Stimulated activated CD4-positive, alpha-beta T cell treated with anti-CD3 and anti-CD28 coated beads, TNF-alpha, amount 100 ng/mL, for 24 hours (primary cell): ENCODE data around the gene C14orf93.

Source experiments
- DNase-seq, 3 experiments: peaks; one replicate each; pipeline ENCODE4 v3.0.0-alpha.2; 2020; ENCODE audit warnings: low read depth in 3 of 3

The C14orf93 gene

DNA sequence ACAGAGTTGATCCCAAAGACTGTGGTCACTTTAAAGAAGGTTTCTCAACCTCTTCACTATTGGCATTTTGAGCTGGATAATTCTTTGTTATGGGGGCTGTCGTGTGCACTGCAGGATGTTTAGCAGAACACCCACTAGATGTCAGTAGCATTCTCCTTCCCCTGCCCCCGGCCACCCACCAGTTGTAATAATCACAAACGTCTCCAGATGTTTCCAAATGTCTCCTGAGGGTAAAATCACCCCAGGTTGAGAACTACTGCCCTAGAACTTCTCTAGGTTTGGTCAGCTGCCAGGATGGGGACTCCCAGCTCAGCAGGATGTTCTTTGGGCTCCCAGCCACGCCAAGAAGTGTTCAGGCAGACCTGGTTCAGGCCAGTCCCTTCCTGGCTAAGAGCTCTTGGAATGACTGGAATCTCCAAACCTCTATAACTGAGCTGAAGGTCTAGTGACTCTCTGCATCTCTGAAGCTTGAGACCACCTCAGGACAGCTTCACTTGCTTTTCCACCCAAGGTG is 15.1 kb downstream of the C14orf93 start:
- peak in 1 of 3 experiments; percentile 11 for DNase-seq

DNA sequence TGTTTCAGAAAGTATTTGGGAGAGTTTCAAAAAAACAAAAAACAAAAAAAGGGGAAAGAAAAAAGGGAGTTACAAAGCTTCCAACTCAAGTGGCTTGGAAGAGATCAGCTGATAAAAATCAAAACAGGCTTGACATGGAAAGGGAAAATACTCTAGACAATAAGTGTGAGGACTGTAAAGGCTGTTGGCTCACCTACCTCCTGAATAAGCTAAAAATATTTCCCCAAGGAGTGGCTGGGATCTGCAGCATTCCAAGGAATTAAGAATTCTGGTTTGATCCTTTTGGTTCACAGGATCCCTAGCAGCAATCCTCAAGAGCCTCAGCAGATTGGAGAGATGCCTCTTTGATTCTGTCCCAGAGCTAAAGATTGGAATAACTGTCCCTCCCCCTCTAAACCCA is 16.4 kb downstream of the C14orf93 start:
- DNase-seq: no peak

DNA sequence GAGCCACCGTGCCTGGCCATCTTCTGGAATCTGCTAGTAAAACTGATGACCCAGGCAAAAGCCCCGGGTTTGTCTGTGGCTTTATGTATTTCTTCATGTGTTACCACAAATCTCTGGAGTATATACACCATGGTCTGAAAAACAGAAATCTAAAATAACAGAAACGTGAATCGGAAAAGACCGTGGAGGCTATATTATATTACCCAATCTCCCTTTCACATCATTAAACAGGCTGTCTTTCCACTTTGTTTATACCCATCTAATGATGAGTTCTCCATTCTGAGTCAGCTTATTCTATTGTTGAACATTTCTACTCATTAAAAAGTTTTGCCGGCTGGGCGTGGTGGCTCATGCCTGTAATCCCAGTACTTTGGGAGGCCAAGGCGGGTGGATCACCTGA is 18.1 kb downstream of the C14orf93 start:
- DNase-seq: no peak

GRCh38 chr14:22987291-22987690 is 22.7 kb downstream of the C14orf93 start:
- DNase-seq: no peak

DNA sequence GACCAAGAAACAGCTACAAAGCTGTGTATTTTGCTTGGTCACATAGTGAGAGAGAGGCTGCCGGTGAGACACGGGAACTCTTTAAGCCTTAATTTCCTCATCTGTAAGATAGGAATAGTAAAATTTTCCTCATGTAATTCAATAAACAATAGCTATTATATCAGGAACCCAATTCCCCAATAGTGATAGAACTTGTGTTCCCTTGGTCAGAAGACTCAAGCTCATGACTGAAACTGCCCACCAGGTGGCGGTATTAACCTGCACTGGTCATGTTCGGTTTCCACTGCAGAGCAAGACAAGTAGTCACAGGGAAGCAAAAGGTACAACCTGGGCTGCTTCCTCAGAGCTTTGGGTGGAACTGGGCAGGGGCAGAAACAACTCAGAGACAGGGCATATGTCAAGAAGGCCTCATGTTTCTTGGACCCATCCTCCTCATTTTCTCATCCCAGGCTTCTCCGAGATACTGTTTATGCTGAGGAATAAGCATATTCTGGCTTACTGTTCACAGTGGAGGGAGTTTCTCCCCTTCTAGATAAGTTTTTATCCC is 23.4 kb downstream of the C14orf93 start:
- DNase-seq: peak; percentile 82 to 88 (median 87)

DNA sequence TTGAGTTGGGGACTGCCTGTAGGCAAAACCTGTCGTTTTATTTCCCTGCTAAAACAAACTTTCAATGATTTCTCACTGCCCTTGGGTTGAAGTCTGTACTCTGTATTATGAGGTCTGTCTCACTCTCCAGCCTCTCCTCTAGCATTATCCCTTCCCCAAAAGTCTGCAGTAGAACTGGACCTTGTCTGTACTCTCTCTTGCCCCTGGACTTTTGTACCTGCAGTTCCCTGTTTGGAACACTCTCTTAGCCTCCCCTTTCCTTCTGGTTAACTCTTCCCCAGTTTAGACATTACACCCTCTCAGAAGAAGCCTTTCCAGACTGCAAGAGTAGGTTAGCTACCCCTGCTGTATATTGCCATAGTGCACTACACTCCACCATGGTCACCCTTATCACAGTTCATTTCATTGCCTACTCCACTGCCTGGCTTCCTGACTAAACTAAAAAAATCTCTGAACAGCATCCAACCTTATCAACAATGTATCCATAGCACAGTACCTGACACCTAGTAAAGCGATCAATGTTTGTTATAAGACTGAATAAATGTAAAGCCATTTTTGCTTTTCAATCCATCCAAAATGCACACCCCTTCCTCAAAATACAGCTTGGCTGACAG is 23.9 kb downstream of the C14orf93 start:
- no peak for DNase-seq

- DNase-seq: no peak
Measured at GRCh38 chr14:22984959-22985658, 24.8 kb downstream of the C14orf93 start.

DNA sequence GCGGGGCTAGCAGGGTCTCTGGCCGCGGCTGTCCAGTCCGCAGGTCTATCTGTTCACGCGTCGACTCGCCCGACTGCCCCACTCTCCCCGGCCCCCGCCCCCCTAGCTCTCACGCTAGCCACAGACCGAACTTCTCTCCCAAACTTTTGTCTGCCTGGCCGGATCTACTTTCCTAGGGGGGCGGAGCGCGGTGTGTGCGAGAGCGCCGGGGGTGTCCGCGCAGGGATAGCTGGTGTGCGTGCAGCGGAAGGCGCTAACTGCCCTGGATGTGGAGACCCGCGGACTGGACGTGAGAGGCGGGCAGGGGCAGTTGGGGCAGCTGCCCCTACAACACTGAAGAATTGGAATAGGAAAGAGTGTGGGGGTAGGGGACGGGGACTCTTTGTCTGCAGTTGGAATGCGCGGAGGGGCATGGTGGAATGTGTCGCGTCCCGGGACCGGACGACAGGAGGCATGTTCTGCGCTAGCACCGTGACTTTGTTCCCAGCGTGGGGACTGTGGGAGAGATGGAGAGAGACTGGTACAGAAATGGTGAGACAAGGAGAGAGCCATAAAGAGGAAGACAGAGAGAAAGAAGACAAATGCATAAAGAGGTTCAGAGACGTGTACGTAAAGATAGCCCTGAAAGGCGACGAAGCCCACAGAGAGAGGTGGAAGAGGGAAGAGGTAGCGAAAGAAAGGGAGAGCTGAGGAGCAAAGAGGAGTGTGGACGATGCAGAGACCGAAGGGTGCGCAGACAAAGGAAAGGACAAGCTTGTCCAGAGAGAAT is 27.3 kb downstream of the C14orf93 start, which contains the start of gene AJUBA:
AJUBA (minus strand) TSS at position 75 of the 769 bp plus-strand sequence. CDS start 285 bp downstream, outside the sequence.
- peak; percentile 54 to 80 (median 56) for DNase-seq

DNA sequence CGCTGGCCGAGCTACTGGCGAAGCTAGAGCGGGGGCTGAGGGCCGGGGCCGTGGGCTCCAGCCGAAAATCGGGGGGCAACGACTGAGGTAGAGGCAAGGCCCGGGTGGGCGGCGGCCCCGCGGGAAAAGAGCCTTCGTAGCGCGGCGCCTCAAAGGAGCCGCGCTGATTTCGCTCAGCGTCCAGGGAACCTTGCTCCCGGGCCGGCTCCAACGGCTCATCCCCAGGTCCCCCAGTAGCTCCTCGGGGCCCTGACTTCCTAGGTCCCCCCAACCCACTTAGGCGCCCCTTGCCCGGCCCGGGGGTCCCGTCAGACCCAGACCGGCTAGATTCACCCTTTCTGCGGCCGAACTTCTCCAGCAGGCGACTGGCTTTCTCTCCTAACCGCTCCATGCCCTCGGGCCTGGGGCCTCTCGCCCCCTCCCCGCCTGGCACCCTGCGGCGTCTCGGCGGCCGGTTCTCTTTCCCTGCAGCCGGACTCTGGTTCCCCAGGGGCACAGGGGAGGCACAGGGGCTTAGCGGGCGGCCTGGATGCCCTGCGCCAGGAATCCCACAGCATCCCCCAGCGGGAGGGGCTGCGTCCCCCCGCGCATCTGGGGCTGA is 28.0 kb downstream of the C14orf93 start:
- DNase-seq: no peak

- no peak for DNase-seq
Measured at GRCh38 chr14:22981090-22981875, 28.7 kb downstream of the C14orf93 start.

DNA sequence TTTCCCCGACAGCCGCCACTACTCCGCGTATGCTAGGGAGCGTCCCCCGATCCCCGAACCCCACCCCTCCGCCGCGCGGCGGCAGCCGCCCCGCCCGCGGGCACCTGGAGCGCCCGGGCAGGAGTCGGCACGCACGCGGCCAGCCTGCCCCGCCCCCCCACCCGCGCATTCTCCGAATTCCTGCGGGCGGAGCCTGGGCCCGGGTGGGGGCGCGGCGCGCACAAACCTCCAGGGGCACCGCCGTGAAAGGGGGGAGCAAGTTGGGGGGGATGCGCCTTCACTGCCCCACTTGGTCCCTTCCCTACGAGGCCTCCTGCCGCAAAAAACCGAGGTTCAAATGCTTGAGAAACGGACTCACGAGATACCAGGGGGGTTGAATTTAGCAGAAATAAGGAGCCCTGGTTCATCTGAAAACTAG is 29.3 kb downstream of the C14orf93 start:
- DNase-seq: peak in 1 of 3 experiments; percentile 32

DNA sequence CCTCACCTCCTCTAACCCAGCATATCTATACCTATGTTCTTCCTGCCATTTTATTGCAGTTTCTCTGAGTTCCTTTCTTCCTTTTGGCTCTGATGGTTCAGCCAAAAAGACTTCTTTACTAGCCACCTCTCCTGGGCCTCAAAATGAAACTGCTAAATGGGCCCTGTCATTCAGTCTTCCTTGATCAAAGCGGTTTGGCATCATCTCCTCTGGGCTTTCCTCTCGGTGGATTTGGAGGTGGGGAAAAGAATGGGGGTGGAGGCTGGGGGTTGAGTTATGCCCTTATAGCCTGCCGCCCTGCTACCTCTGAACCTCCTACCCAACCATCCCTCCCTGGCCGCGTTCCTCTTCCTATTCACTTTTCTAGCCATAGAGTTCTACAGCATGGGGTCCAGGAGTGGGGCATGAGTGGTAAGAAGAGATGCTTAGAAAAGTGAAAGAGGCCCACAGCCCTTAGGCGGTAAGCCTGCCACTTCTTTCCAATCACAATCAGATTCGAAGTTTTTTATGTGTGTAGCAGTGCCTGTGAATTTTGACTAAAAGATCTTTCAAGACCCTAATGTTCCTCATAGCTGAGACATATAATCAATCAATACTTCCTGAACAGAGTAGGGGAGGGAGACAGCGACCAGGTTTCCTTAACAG is 30.1 kb downstream of the C14orf93 start:
- no peak for DNase-seq

- DNase-seq: no peak
Measured at GRCh38 chr14:22978981-22979671, 30.8 kb downstream of the C14orf93 start.

DNA sequence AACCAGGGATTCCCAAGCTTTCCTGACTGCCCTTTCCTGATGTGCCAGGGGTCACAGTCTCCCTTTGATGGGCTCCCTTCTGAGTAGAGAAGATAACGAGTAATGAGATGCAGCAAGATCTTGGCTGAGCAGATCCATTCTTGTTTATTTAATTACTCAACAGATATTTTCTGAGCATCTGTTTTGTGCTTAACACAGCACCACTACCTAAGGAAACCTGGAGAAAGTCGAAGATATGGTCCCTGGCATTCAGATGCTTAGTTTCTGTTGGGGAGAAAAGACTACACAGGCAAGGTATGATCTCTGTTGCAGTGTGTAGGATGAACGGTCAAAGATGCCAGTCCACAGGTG is 31.5 kb downstream of the C14orf93 start:
- no peak for DNase-seq

GRCh38 chr14:22977684-22978486 is 32.1 kb downstream of the C14orf93 start:
- DNase-seq: no peak

- DNase-seq: no peak
Measured at GRCh38 chr14:22977434-22977683, 32.6 kb downstream of the C14orf93 start.

- no peak for DNase-seq
Measured at GRCh38 chr14:22976620-22977433, 33.1 kb downstream of the C14orf93 start.

GRCh38 chr14:22974530-22975313 is 35.2 kb downstream of the C14orf93 start:
- no peak for DNase-seq
